BE2C (cell line): ENCODE results near the gene ARHGAP5.

Source experiments
- DNase-seq: peaks from one replicate; pipeline ENCODE4 v3.0.0-alpha.2; 2020
- H3K27me3 ChIP-seq: fragments of 250-450 bp; sonication (Bioruptor Pico); 2 replicates; pipeline ENCODE4 v1.5.1; 2020; ENCODE audit warnings: mild to moderate bottlenecking
- H3K36me3 ChIP-seq: fragments of 250-450 bp; sonication (Bioruptor Pico); 2 replicates; pipeline ENCODE4 v1.5.1; 2020; ENCODE audit warnings: mild to moderate bottlenecking
- H3K4me1 ChIP-seq: fragments of 250-450 bp; sonication (Bioruptor Pico); 2 replicates; pipeline ENCODE4 v1.5.1; 2020
- H3K4me3 ChIP-seq: 2 replicates; pipeline ENCODE4 v1.5.1; 2011; ENCODE audit warnings: low read depth, low read length
- H3K9me3 ChIP-seq: fragments of 250-450 bp; sonication (Bioruptor Pico); 2 replicates; pipeline ENCODE4 v1.5.1; 2020
- CTCF ChIP-seq: IDR thresholded peaks from 2 replicates; pipeline ENCODE4 v1.5.1; 2012; ENCODE audit warnings: mild to moderate bottlenecking, low read depth, low read length

Gene ARHGAP5

GRCh38 chr14:32054536-32054935, 22.6 kb upstream of the ARHGAP5 start:
- no peaks in the 10 kb centered on the region for H3K9me3 ChIP-seq
- H3K4me3 ChIP-seq: no peak overlapping the region
- TF ChIP-seq CTCF: no peak
- H3K36me3 ChIP-seq: no peaks in the 10 kb centered on the region
- no peak for DNase-seq
- H3K27me3 ChIP-seq: no peaks in the 10 kb centered on the region
- no peaks in the 10 kb centered on the region for H3K4me1 ChIP-seq

- Histone ChIP-seq H3K4me3 (no peak overlapping the region), H3K36me3 (no peaks in the 10 kb centered on the region), H3K4me1 (no peaks in the 10 kb centered on the region), H3K27me3 (no peaks in the 10 kb centered on the region), H3K9me3 (no peaks in the 10 kb centered on the region)
- no peak for TF ChIP-seq CTCF
- no peak for DNase-seq
These were observed 21.9 kb upstream of the ARHGAP5 start for GRCh38 chr14:32055175-32055574.

GRCh38 chr14:32059702-32060101, 17.4 kb upstream of the ARHGAP5 start:
- Histone ChIP-seq H3K4me3 (no peak overlapping the region), H3K9me3 (no peaks in the 10 kb centered on the region), H3K4me1 (no peaks in the 10 kb centered on the region), H3K27me3 (no peaks in the 10 kb centered on the region), H3K36me3 (no peaks in the 10 kb centered on the region)
- TF ChIP-seq CTCF: no peak
- DNase-seq: no peak

GRCh38 chr14:32064931-32065330, 12.2 kb upstream of the ARHGAP5 start:
- H3K4me3 ChIP-seq: no peak overlapping the region
- no peaks in the 10 kb centered on the region for H3K27me3 ChIP-seq
- H3K36me3 ChIP-seq: no peaks in the 10 kb centered on the region
- no peak for TF ChIP-seq CTCF
- H3K9me3 ChIP-seq: no peaks in the 10 kb centered on the region
- H3K4me1 ChIP-seq: no peaks in the 10 kb centered on the region
- DNase-seq: no peak

GRCh38 chr14:32068708-32069107, 8.4 kb upstream of the ARHGAP5 start:
- Histone ChIP-seq H3K4me1 (no peaks in the 10 kb centered on the region), H3K27me3 (no peaks in the 10 kb centered on the region), H3K9me3 (no peaks in the 10 kb centered on the region), H3K36me3 (no peaks in the 10 kb centered on the region), H3K4me3 (no peak overlapping the region)
- TF ChIP-seq CTCF: no peak
- no peak for DNase-seq

- Histone ChIP-seq H3K9me3 (no peaks in the 10 kb centered on the region), H3K4me3 (no peak overlapping the region), H3K36me3 (no peaks in the 10 kb centered on the region), H3K4me1 (peaks cover 5% of the 10 kb centered on the region; the same call in 1 of the 2 replicates), H3K27me3 (no peaks in the 10 kb centered on the region)
- no peak for TF ChIP-seq CTCF
- no peak for DNase-seq
These were observed 6.8 kb upstream of the ARHGAP5 start for GRCh38 chr14:32070282-32070681.
